ENCODE results near the gene MAB21L3.

MAB21L3 gene

DNA sequence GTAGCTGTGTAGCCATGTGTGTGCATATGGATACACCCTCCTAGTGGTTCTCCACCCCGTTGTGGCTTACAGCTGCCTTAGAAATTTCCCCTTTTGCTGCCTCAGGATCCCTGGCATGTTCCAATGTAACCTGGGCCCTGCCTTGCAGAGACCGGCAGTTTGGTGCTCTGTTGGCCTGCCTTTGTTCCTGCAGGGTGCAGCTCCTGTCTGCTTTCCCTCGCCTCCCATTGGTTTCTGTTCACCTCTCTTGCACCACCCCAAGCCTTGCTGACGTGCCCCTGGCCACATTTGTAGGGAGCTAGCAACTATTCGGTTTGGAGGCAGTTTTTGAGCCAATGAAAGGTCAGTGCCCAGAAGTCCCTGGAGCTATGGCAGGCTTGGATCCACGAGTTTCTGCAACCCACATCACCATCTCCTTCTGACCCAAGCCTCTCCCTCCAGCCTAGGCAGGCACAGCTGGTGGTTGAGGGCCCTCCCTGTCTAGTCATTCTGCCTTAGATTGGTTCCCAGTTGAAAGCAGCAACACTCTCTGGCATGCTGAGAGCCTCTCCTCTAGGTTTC lies 54.9 kb downstream of the MAB21L3 start:
- TF ChIP-seq EGR1 (IDR thresholded peaks at IDR 0.05) (no peak), TCF12 (IDR thresholded peaks at IDR 0.05; ENCODE audit: low read depth) (no peak), CREB1 (IDR thresholded peaks at IDR 0.05; ENCODE audit: low read depth) (no peak), NFIC (IDR thresholded peaks at IDR 0.05) (no peak), TAF1 (IDR thresholded peaks at IDR 0.05; ENCODE audit: low read depth) (no peak)

DNA sequence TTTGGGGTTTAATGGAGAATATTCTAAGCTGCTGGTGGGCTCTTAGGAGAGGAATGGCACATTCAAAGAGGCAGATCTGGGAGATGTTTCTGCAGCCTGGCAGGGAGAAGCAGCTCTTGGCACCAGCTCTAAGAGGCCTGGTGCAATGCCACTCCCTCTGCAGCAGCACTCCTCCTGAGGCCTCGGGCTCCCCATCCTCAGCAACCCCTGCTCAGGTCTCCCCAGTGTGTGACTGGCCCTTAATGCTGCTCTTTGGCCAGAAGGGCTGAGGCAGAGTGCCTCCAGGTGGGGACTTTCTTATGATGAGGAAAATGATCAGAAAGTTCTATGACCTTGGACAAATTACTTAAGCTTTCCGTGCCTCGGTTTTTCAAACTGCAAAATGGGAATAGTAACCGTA lies 55.5 kb downstream of the MAB21L3 start:
- no peak for TF ChIP-seq EP300 (IDR thresholded peaks at IDR 0.05; ENCODE audit: borderline replicate concordance)
- no peak for TF ChIP-seq NFIC (IDR thresholded peaks at IDR 0.05)
- TF ChIP-seq EGR1 (IDR thresholded peaks at IDR 0.05), result no peak
- no peak for TF ChIP-seq TEAD4 (IDR thresholded peaks at IDR 0.05)
- no peak for TF ChIP-seq RAD21 (IDR thresholded peaks at IDR 0.05; ENCODE audit: low read depth)
- TF ChIP-seq CREB1 (IDR thresholded peaks at IDR 0.05; ENCODE audit: low read depth), result no peak
- no peak for TF ChIP-seq ZBTB7A (IDR thresholded peaks at IDR 0.05; ENCODE audit: low read depth)
- TF ChIP-seq YY1 (IDR thresholded peaks at IDR 0.05; ENCODE audit: low read depth), result no peak
- TF ChIP-seq, protein P1, sequence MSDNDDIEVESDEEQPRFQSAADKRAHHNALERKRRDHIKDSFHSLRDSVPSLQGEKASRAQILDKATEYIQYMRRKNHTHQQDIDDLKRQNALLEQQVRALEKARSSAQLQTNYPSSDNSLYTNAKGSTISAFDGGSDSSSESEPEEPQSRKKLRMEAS (IDR thresholded peaks at IDR 0.05), result no peak
- no peak for TF ChIP-seq FOXM1 (IDR thresholded peaks at IDR 0.05; ENCODE audit: borderline replicate concordance, low read depth)

DNA sequence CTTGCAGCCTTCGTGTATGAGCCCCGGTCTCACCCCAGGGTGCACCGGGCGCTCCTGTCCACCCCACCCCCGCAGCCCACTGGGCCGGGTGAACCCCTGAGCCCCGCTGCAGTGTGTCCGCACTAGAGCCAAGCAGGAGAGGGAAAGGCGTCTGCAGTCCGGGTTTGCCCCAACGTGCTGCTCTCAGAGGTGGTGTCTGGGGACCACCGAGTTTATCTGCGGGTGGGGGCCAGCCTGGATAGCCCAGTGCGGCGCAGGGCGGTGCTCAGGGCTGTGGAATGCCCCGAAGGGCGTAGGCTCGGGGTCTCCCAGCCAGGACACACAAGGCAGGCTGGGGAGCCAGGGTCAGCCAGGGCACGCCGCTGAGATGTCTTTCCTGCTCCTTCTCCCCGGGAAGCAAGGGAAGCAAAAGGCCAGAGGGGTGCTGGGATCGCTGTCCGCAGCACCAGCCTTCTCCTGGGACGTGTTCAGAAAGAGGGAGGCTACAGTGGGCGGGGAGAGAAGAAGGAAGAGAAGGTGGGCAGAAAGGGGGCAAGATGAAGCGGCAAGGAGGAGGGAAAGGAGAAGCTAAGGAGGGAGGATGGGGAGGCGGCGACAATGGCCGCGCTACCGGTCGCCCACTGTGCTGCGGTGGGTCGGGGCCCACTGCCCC lies 56.6 kb downstream of the MAB21L3 start:
- no peak for TF ChIP-seq EP300 (IDR thresholded peaks at IDR 0.05; ENCODE audit: borderline replicate concordance)
- TF ChIP-seq, protein P2, sequence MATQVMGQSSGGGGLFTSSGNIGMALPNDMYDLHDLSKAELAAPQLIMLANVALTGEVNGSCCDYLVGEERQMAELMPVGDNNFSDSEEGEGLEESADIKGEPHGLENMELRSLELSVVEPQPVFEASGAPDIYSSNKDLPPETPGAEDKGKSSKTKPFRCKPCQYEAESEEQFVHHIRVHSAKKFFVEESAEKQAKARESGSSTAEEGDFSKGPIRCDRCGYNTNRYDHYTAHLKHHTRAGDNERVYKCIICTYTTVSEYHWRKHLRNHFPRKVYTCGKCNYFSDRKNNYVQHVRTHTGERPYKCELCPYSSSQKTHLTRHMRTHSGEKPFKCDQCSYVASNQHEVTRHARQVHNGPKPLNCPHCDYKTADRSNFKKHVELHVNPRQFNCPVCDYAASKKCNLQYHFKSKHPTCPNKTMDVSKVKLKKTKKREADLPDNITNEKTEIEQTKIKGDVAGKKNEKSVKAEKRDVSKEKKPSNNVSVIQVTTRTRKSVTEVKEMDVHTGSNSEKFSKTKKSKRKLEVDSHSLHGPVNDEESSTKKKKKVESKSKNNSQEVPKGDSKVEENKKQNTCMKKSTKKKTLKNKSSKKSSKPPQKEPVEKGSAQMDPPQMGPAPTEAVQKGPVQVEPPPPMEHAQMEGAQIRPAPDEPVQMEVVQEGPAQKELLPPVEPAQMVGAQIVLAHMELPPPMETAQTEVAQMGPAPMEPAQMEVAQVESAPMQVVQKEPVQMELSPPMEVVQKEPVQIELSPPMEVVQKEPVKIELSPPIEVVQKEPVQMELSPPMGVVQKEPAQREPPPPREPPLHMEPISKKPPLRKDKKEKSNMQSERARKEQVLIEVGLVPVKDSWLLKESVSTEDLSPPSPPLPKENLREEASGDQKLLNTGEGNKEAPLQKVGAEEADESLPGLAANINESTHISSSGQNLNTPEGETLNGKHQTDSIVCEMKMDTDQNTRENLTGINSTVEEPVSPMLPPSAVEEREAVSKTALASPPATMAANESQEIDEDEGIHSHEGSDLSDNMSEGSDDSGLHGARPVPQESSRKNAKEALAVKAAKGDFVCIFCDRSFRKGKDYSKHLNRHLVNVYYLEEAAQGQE (IDR thresholded peaks at IDR 0.05; ENCODE audit: low read depth), result peak; percentile 9; the same call in 1 of the 2 replicates
- TF ChIP-seq EGR1 (IDR thresholded peaks at IDR 0.05), result no peak

DNA sequence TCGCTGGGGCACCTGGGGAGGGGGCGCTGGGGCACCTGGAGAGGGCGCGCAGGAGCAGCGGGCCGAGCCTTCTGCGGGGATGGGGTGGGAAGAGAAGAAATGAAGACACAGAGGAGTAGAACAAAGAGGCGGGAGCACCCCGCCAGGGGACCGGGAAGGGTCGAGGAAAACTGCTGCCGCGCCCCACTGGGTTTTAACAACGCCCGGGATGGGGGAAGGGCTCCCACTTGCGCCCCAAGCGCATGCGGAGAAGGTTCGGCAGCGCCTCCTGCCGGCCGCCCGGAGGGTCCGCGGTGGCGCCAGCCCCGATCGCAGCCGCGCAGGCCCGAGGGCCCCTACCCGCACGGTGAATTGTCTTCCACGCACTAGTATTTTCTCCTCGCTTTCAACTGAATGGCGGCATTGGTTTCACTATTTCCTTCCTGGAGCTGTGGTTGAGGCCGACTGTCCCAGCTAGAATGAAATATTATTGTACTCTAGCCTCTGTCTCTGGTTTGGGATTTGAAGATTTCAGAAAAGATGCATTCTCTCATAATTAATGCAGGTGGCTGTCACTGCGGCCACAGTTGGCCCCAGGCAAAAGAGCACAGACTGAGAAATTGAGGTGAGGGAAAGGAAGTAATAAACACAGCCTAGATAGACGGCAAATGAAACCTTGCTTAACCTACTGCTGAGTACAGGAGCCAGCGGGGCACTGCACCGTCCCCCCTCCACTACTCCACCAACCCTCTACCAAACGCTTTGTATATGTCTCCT lies 57.3 kb downstream of the MAB21L3 start:
- peak; percentile 43; the same call in 1 of the 2 replicates for TF ChIP-seq RAD21 (IDR thresholded peaks at IDR 0.05; ENCODE audit: low read depth)
- no peak for TF ChIP-seq CEBPB (IDR thresholded peaks at IDR 0.05)

DNA sequence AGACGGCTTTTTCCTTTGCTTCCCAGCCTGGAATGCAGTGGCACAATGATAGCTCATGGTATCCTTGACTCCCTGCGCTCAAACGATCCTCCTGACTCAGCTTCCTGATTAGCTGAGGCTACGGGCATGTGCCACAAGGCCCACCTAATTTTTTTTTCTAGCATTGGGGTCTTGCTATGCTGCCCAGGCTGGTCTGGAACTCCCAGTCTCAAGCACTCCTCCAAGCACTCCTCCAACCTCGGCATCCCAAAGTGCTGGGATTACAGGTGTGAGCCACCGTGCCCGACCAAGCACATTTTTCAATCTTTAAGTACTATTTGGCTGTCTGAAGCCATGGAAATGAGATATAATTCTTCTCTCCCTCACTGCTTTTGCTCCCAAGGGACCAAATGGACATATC lies 58.7 kb downstream of the MAB21L3 start:
- TF ChIP-seq, protein P1 (IDR thresholded peaks at IDR 0.05), result no peak
- no peak for TF ChIP-seq TAF1 (IDR thresholded peaks at IDR 0.05; ENCODE audit: low read depth)
- TF ChIP-seq FOXM1 (IDR thresholded peaks at IDR 0.05; ENCODE audit: borderline replicate concordance, low read depth), result no peak
- TF ChIP-seq ZBTB7A (IDR thresholded peaks at IDR 0.05; ENCODE audit: low read depth), result no peak
- TF ChIP-seq RAD21 (IDR thresholded peaks at IDR 0.05; ENCODE audit: low read depth), result no peak
- no peak for TF ChIP-seq EP300 (IDR thresholded peaks at IDR 0.05; ENCODE audit: borderline replicate concordance)
- TF ChIP-seq YY1 (IDR thresholded peaks at IDR 0.05; ENCODE audit: low read depth), result no peak

DNA sequence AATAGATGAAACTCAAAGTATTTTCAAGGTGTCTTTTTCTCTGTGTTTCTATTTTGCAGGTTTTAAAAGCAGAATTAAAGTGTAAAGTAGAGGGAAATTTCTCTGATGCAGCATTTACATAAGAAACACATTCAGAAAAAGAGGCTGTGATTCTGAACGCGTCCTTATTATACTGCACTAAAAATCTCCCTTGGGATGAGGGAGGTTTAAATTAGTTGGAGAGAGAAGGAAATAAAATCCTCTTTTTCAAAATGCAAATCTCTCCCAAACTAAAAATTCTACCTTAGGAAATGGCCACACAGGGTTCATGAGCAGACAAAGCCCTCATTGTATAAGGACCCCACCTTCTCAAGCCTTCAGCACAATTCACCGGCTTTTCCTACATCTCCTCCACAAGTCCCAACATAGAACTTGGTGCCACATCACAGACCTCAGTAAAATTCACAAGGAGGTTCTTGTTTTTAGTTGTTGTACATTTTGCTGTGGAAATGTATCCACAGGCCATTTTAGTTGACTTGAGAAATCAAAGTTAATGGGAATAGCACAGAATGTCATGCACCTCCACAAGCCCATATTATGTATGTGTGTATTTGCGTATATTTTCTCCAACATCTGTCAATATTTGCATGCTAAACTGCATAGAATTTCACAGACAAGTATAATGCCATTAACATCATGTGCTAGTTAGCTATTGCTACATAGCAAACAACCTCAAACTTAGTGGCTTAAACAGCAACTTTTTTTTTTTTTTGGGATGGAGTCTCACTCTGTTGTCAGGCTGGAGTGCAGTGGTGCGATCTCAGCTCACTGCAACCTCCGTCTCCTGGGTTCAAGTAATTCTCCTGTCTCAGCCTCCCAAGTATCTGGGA lies 59.8 kb downstream of the MAB21L3 start:
- TF ChIP-seq, protein P3, sequence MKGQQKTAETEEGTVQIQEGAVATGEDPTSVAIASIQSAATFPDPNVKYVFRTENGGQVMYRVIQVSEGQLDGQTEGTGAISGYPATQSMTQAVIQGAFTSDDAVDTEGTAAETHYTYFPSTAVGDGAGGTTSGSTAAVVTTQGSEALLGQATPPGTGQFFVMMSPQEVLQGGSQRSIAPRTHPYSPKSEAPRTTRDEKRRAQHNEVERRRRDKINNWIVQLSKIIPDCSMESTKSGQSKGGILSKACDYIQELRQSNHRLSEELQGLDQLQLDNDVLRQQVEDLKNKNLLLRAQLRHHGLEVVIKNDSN (IDR thresholded peaks at IDR 0.05), result no peak
- TF ChIP-seq, protein P2 (IDR thresholded peaks at IDR 0.05; ENCODE audit: low read depth), result no peak
- TF ChIP-seq TAF1 (IDR thresholded peaks at IDR 0.05; ENCODE audit: low read depth), result no peak
- TF ChIP-seq EP300 (IDR thresholded peaks at IDR 0.05; ENCODE audit: borderline replicate concordance), result no peak
- TF ChIP-seq, protein P1 (IDR thresholded peaks at IDR 0.05), result no peak
- no peak for TF ChIP-seq CEBPB (IDR thresholded peaks at IDR 0.05)
- no peak for TF ChIP-seq RAD21 (IDR thresholded peaks at IDR 0.05; ENCODE audit: low read depth)
- TF ChIP-seq FOXM1 (IDR thresholded peaks at IDR 0.05; ENCODE audit: borderline replicate concordance, low read depth), result no peak
- TF ChIP-seq CREB1 (IDR thresholded peaks at IDR 0.05; ENCODE audit: low read depth), result no peak
- TF ChIP-seq EGR1 (IDR thresholded peaks at IDR 0.05), result no peak
- TF ChIP-seq YY1 (IDR thresholded peaks at IDR 0.05; ENCODE audit: low read depth), result no peak
- TF ChIP-seq TCF12 (IDR thresholded peaks at IDR 0.05; ENCODE audit: low read depth), result no peak
- TF ChIP-seq NFIC (IDR thresholded peaks at IDR 0.05), result no peak
- no peak for TF ChIP-seq ZBTB7A (IDR thresholded peaks at IDR 0.05; ENCODE audit: low read depth)
- TF ChIP-seq TEAD4 (IDR thresholded peaks at IDR 0.05), result no peak

All from Ishikawa (cell line).